ENCODE results near the gene MSH2. TPM values are rescaled to one million over a fixed set of nuclear protein-coding genes. Genes with fewer than 3 reads are reported as not detected.

MSH2 gene
- total and polyA plus RNA-seq, 2 of the 13 experiments (the other 11 are each of a cell fraction or from before 2014, with no cell fraction given): 19.9 to 76.3 TPM

DNA sequence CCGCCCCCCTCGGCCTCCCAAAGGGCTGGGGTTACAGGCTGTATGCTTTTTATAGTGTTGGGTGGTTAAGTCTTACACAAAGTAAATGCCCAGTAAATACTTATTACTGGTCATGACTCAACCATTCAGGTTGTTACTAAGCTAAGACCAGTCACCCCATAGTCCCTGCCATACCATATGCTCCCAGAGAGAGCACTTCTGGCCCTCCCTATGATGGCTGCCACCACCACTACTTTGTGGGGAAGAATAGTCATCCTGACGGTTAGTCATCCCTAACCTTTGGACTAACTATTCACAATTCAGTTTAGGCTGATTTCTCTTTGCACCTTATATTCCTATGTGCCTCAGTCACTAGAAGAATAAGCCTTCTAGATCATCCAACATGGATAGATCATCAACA lies 42.0 kb upstream of the MSH2 start (continued):
- TF ChIP-seq MAFK (conservative IDR thresholded peaks at IDR 0.05 in 1 of 2, IDR thresholded peaks at IDR 0.05 in 1 of 2; ENCODE audit: low read length in 2 of 2) (0 out of 4 replicates have a peak, but pooled peaks of 1 of the 2 experiments have one; percentile 7), ARID3A (IDR thresholded peaks at IDR 0.05; ENCODE audit: low read depth, low read length) (0 out of 2 replicates have a peak, but pooled peaks have one; percentile 12), ZNF616 (CRISPR knock-in tag; IDR thresholded peaks at IDR 0.05; ENCODE audit: low read depth) (no peak), PAF1 (CRISPR knock-in tag; IDR thresholded peaks at IDR 0.05) (no peak), SP140L (CRISPR knock-in tag; IDR thresholded peaks at IDR 0.05; ENCODE audit: borderline replicate concordance) (no peak), KAT8 (CRISPR knock-in tag; IDR thresholded peaks at IDR 0.05) (no peak), GATAD2A (CRISPR knock-in tag; IDR thresholded peaks at IDR 0.05) (peak; percentile 36; the same call in 1 of the 2 replicates), RORA (CRISPR knock-in tag; IDR thresholded peaks at IDR 0.05) (no peak), ZNF703 (CRISPR knock-in tag; IDR thresholded peaks at IDR 0.05; ENCODE audit: borderline replicate concordance) (no peak), KMT2A (CRISPR knock-in tag; IDR thresholded peaks at IDR 0.05) (no peak), DMAP1 (CRISPR knock-in tag; IDR thresholded peaks at IDR 0.05) (no peak), ZNF629 (CRISPR knock-in tag; conservative IDR thresholded peaks at IDR 0.05) (no peak), REL (CRISPR knock-in tag; conservative IDR thresholded peaks at IDR 0.05) (no peak), HOXA5 (CRISPR knock-in tag; IDR thresholded peaks at IDR 0.05) (no peak)
- TF ChIP-seq, protein P1, sequence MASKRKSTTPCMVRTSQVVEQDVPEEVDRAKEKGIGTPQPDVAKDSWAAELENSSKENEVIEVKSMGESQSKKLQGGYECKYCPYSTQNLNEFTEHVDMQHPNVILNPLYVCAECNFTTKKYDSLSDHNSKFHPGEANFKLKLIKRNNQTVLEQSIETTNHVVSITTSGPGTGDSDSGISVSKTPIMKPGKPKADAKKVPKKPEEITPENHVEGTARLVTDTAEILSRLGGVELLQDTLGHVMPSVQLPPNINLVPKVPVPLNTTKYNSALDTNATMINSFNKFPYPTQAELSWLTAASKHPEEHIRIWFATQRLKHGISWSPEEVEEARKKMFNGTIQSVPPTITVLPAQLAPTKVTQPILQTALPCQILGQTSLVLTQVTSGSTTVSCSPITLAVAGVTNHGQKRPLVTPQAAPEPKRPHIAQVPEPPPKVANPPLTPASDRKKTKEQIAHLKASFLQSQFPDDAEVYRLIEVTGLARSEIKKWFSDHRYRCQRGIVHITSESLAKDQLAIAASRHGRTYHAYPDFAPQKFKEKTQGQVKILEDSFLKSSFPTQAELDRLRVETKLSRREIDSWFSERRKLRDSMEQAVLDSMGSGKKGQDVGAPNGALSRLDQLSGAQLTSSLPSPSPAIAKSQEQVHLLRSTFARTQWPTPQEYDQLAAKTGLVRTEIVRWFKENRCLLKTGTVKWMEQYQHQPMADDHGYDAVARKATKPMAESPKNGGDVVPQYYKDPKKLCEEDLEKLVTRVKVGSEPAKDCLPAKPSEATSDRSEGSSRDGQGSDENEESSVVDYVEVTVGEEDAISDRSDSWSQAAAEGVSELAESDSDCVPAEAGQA (IDR thresholded peaks at IDR 0.05; ENCODE audit: low read depth): no peak
- TF ChIP-seq, protein P1 (CRISPR knock-in tag; IDR thresholded peaks at IDR 0.05; ENCODE audit: borderline replicate concordance): no peak
- TF ChIP-seq, protein P2, sequence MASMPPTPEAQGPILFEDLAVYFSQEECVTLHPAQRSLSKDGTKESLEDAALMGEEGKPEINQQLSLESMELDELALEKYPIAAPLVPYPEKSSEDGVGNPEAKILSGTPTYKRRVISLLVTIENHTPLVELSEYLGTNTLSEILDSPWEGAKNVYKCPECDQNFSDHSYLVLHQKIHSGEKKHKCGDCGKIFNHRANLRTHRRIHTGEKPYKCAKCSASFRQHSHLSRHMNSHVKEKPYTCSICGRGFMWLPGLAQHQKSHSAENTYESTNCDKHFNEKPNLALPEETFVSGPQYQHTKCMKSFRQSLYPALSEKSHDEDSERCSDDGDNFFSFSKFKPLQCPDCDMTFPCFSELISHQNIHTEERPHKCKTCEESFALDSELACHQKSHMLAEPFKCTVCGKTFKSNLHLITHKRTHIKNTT (CRISPR knock-in tag; IDR thresholded peaks at IDR 0.05): no peak
- TF ChIP-seq, protein P3, sequence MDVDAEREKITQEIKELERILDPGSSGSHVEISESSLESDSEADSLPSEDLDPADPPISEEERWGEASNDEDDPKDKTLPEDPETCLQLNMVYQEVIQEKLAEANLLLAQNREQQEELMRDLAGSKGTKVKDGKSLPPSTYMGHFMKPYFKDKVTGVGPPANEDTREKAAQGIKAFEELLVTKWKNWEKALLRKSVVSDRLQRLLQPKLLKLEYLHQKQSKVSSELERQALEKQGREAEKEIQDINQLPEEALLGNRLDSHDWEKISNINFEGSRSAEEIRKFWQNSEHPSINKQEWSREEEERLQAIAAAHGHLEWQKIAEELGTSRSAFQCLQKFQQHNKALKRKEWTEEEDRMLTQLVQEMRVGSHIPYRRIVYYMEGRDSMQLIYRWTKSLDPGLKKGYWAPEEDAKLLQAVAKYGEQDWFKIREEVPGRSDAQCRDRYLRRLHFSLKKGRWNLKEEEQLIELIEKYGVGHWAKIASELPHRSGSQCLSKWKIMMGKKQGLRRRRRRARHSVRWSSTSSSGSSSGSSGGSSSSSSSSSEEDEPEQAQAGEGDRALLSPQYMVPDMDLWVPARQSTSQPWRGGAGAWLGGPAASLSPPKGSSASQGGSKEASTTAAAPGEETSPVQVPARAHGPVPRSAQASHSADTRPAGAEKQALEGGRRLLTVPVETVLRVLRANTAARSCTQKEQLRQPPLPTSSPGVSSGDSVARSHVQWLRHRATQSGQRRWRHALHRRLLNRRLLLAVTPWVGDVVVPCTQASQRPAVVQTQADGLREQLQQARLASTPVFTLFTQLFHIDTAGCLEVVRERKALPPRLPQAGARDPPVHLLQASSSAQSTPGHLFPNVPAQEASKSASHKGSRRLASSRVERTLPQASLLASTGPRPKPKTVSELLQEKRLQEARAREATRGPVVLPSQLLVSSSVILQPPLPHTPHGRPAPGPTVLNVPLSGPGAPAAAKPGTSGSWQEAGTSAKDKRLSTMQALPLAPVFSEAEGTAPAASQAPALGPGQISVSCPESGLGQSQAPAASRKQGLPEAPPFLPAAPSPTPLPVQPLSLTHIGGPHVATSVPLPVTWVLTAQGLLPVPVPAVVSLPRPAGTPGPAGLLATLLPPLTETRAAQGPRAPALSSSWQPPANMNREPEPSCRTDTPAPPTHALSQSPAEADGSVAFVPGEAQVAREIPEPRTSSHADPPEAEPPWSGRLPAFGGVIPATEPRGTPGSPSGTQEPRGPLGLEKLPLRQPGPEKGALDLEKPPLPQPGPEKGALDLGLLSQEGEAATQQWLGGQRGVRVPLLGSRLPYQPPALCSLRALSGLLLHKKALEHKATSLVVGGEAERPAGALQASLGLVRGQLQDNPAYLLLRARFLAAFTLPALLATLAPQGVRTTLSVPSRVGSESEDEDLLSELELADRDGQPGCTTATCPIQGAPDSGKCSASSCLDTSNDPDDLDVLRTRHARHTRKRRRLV (CRISPR knock-in tag; IDR thresholded peaks at IDR 0.05): no peak
